Measurements from ENCODE around the gene SLC13A3.
"Not testable (repeated sequence)": the region's sequence is repeated elsewhere in the genome, so short reads cannot be mapped to it uniquely, and the experiment has no call there.

SLC13A3 gene

GRCh38 chr20:46681032-46681854 is 30.0 kb upstream of the SLC13A3 start:
- H3K4me3 ChIP-seq (replicated peaks; ENCODE audit: low read depth, low read length): no peak overlapping the region
- DNase-seq (ENCODE audit: extremely low read depth, low read depth): no peak
- peak; percentile 76 for TF ChIP-seq CTCF (IDR thresholded peaks at IDR 0.05; ENCODE audit: low read depth, low read length, missing control alignments)

- no peak for TF ChIP-seq CTCF (IDR thresholded peaks at IDR 0.05; ENCODE audit: low read depth, low read length, missing control alignments)
- H3K4me3 ChIP-seq (replicated peaks; ENCODE audit: low read depth, low read length): no peak overlapping the region
- no peak for DNase-seq (ENCODE audit: extremely low read depth, low read depth)
Measured at GRCh38 chr20:46680684-46681031, 29.4 kb upstream of the SLC13A3 start.

- no peak for DNase-seq (ENCODE audit: extremely low read depth, low read depth)
- no peak for TF ChIP-seq CTCF (IDR thresholded peaks at IDR 0.05; ENCODE audit: low read depth, low read length, missing control alignments)
- no peak overlapping the region for H3K4me3 ChIP-seq (replicated peaks; ENCODE audit: low read depth, low read length)
Measured at GRCh38 chr20:46678516-46678915, 27.3 kb upstream of the SLC13A3 start.

GRCh38 chr20:46677608-46678007 is 26.3 kb upstream of the SLC13A3 start:
- DNase-seq (ENCODE audit: extremely low read depth, low read depth): no peak
- no peak for TF ChIP-seq CTCF (IDR thresholded peaks at IDR 0.05; ENCODE audit: low read depth, low read length, missing control alignments)

GRCh38 chr20:46676649-46677316 is 25.5 kb upstream of the SLC13A3 start:
- not testable (repeated sequence) for DNase-seq (ENCODE audit: extremely low read depth, low read depth); H3K4me3 ChIP-seq (replicated peaks; ENCODE audit: low read depth, low read length)

More at GRCh38 chr20:46677608-46678007, 26.3 kb upstream of the SLC13A3 start:
- no peak overlapping the region for H3K4me3 ChIP-seq (replicated peaks; ENCODE audit: low read depth, low read length)

- no peak overlapping the region for H3K4me3 ChIP-seq (replicated peaks; ENCODE audit: low read depth, low read length)
- no peak for DNase-seq (ENCODE audit: extremely low read depth, low read depth)
- TF ChIP-seq CTCF (IDR thresholded peaks at IDR 0.05; ENCODE audit: low read depth, low read length, missing control alignments): no peak
Measured at GRCh38 chr20:46674253-46675083, 23.2 kb upstream of the SLC13A3 start.
